ENCODE measurements around the gene KCTD15.

Gene KCTD15

GRCh38 chr19:33794683-33795369 is 1.8 kb upstream of the KCTD15 start:
- no peak for TF ChIP-seq CTCF (conservative IDR thresholded peaks at IDR 0.05; ENCODE audit: control insufficient read depth, insufficient read depth, low read depth, low read length)
- DNase-seq (ENCODE audit: low read depth) = peak; percentile 29
- peak overlapping the region; percentile 52 for H3K4me3 ChIP-seq (ENCODE audit: control insufficient read depth, low read depth, low read length)

- peak; percentile 68 for DNase-seq (ENCODE audit: low read depth)
- peak overlapping the region; percentile 52 for H3K4me3 ChIP-seq (ENCODE audit: control insufficient read depth, low read depth, low read length)
- peak; percentile 19 for TF ChIP-seq CTCF (conservative IDR thresholded peaks at IDR 0.05; ENCODE audit: control insufficient read depth, insufficient read depth, low read depth, low read length)
Observed at GRCh38 chr19:33795370-33796163, 1.1 kb upstream of the KCTD15 start.

DNA sequence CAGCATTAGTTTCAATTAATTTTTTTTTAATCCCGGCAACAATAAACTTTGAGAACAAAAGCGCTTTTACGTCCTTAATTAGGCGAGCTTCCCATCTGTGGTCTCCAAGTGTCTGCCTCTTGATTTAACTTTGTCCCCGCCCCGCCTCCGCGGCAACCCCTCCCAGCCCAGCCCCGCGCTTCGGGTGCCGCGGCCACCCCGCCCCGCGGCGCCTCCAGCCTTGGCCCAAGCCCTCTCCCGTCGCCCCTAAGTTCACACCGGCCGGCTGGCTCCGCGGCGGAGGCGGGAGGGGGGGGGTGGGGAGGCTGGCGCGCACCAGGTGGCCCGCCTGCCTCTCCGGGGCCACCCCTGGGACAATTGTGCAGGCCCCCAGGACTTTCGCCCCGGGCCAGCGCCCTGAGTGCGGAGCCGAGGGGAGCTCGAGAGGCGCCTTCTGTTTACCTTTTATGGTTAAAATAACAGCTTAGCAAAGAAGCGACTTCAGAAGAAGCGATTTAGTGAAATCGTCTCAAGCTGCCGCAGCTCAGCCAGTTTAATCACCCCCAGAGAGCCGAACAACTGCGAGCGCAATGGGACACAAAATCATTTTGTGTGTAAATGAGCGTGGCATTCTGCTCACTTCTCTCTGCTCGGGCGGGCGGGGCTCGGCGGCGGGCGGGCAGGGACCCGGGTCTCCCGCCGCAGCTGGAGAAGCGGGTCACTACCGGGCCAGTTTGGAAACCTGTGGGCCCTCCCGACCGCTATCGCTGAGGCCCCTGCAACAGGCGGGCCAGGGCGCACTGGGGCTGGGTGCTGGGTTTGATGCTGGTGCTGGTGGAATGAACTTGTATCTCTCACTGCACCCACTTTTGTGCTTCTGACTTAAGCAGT is 1.4 kb downstream of the KCTD15 start:
- H3K4me3 ChIP-seq (ENCODE audit: control insufficient read depth, low read depth, low read length) = peak overlapping the region; percentile 52
- no peak for TF ChIP-seq CTCF (conservative IDR thresholded peaks at IDR 0.05; ENCODE audit: control insufficient read depth, insufficient read depth, low read depth, low read length)
- DNase-seq (ENCODE audit: low read depth) = no peak

GRCh38 chr19:33798681-33799111 is 2.0 kb downstream of the KCTD15 start:
- no peak for TF ChIP-seq CTCF (conservative IDR thresholded peaks at IDR 0.05; ENCODE audit: control insufficient read depth, insufficient read depth, low read depth, low read length)
- DNase-seq (ENCODE audit: low read depth) = no peak
- no peak overlapping the region for H3K4me3 ChIP-seq (ENCODE audit: control insufficient read depth, low read depth, low read length)

- H3K4me3 ChIP-seq (ENCODE audit: control insufficient read depth, low read depth, low read length) = no peak overlapping the region
- no peak for DNase-seq (ENCODE audit: low read depth)
- no peak for TF ChIP-seq CTCF (conservative IDR thresholded peaks at IDR 0.05; ENCODE audit: control insufficient read depth, insufficient read depth, low read depth, low read length)
Observed at GRCh38 chr19:33799476-33799875, 2.8 kb downstream of the KCTD15 start.

DNA sequence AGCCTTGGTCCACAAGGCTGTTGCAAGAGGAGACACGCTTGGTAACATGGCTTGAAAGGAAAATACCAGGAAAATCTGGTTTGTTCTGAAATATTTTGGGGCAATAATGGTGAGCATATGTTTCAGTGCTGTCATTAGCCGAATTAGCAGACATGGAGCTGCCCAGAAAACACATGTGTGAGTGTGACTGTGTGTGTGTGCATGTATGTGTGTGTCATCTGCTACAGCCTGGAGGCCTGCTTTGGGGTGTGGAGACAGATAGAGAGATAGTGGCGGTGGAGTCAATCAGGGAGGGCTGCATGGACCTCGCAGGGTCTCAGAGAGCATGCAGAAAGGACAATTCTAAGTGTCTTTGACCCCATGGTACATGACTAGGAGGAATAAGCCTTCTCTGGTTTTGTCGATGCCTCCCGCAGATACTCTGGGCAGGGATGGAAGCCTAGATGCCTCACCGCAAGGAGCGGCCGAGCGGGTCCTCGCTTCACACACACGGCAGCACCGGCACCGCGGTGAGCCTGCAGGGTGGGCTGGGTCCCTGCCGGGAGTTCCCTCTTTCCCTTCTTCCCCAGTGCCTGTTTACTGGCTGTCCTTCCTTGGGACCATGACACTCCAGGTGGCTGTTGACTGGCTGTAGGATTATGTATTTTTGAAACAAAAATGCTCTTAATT is 3.5 kb downstream of the KCTD15 start:
- no peak for DNase-seq (ENCODE audit: low read depth)
- TF ChIP-seq CTCF (conservative IDR thresholded peaks at IDR 0.05; ENCODE audit: control insufficient read depth, insufficient read depth, low read depth, low read length) = no peak
- H3K4me3 ChIP-seq (ENCODE audit: control insufficient read depth, low read depth, low read length) = no peak overlapping the region

Data from fibroblast of mammary gland (primary cell).